Activated naive CD4-positive, alpha-beta T cell treated with anti-CD3 and anti-CD28 coated beads for 36 hours (primary cell): Measurements from ENCODE around the gene PTPN6. TPM values are rescaled to one million over a fixed set of nuclear protein-coding genes. Genes with fewer than 3 reads are reported as not detected.
A peak's percentile ranks its signal among the peaks of the same experiment; 100 is the strongest.

Source experiments
- CTCF ChIA-PET: fragments of 350-600 bp; sonication (Branson Sonifier 250); formaldehyde crosslinking; loops from one replicate; lab custom pipeline; 2021; ENCODE audit warnings: antibody characterized with exemption; lab: Charles Lee
- DNase-seq: peaks from one replicate; pipeline ENCODE4 v3.0.0-alpha.2; 2020
- H3K27ac Mint-ChIP-seq: one replicate; pipeline ENCODE4 v1.8.0; 2021; ENCODE audit warnings: mild to moderate bottlenecking, mixed read lengths
- H3K27me3 Mint-ChIP-seq: one replicate; pipeline ENCODE4 v1.8.0; 2021; ENCODE audit warnings: low read depth, mixed read lengths
- H3K36me3 Mint-ChIP-seq: one replicate; pipeline ENCODE4 v1.8.0; 2021; ENCODE audit warnings: low read depth, mixed read lengths
- H3K4me1 Mint-ChIP-seq: one replicate; pipeline ENCODE4 v1.8.0; 2021; ENCODE audit warnings: low read depth, mixed read lengths
- H3K4me3 Mint-ChIP-seq: one replicate; pipeline ENCODE4 v1.8.0; 2021; ENCODE audit warnings: mild to moderate bottlenecking, moderate library complexity, mixed read lengths
- H3K9me3 Mint-ChIP-seq: one replicate; pipeline ENCODE4 v1.8.0; 2021; ENCODE audit warnings: mixed read lengths
- intact Hi-C: fragments of 100-400 bp; cut with micrococcal nuclease; formaldehyde crosslinking; loops from one replicate; pipeline ENCODE4 v1.15.1; 2023
- total RNA-seq, 2 experiments: library from RNA; stranded (reverse); gene quantifications; one replicate each; pipeline ENCODE4 v1.2.3, GENCODE V29; 2021

The PTPN6 gene
- total RNA-seq, 2 experiments from 2014 or later = 334 to 348 TPM

- CTCF ChIA-PET = interaction anchor here (0.7 to 11.8 kb wide), 16 partner anchors 8 to 167 kb away, joined by 3 to 397 read pairs (median 3); partner anchors contain the start of genes C1R, C1RL, ENO2 and LPCAT3
- H3K27ac Mint-ChIP-seq = peak overlapping the region; percentile 93
- DNase-seq = peak; percentile 96
- no peaks in the 10 kb centered on the region for H3K27me3 Mint-ChIP-seq
- no peaks in the 10 kb centered on the region for H3K9me3 Mint-ChIP-seq
- H3K4me3 Mint-ChIP-seq = peak overlapping the region; percentile 94
- peaks cover 49% of the 10 kb centered on the region for H3K4me1 Mint-ChIP-seq
- H3K36me3 Mint-ChIP-seq = peaks cover 18% of the 10 kb centered on the region
- intact Hi-C loops = loop anchor here (1.0 to 5.0 kb wide), 10 partner anchors 9 to 243 kb away; partner anchors contain the start of genes C1R, EMG1, LRRC23 and PEX5
Observed at GRCh38 chr12:6944381-6945186, 6.6 kb upstream of the PTPN6 start.

DNA sequence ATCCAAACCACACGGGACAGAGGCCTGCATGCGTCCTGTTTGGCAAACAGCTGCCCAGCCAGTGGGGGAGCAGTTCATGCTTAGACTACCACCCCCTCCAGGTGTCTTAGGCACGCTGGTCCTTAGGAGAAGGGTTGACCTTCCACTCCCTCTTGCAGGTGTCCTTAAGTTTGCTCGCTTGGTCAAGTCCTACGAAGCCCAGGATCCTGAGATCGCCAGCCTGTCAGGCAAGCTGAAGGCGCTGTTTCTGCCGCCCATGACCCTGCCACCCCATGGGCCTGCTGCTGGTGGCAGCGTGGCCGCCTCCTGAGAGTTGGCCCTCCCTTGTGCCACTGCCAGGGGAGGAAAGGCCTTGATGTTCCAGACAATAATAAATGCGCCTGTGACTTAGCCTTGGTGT is 5.5 kb upstream of the PTPN6 start:
- intact Hi-C loops = loop anchor here (2.0 kb wide), 1 partner anchor 41 kb away; the partner anchor contains the start of gene LRRC23
- Mint-ChIP-seq H3K27me3 (no peaks in the 10 kb centered on the region), H3K9me3 (no peaks in the 10 kb centered on the region), H3K4me1 (peaks cover 59% of the 10 kb centered on the region), H3K4me3 (peak overlapping the region; percentile 94), H3K27ac (peak overlapping the region; percentile 93), H3K36me3 (peaks cover 15% of the 10 kb centered on the region)
- DNase-seq = no peak
- CTCF ChIA-PET = interaction anchor here (0.8 to 11.8 kb wide), 9 partner anchors 7 to 163 kb away, joined by 3 to 397 read pairs (median 7); partner anchors contain the start of genes C1RL and SPSB2

DNA sequence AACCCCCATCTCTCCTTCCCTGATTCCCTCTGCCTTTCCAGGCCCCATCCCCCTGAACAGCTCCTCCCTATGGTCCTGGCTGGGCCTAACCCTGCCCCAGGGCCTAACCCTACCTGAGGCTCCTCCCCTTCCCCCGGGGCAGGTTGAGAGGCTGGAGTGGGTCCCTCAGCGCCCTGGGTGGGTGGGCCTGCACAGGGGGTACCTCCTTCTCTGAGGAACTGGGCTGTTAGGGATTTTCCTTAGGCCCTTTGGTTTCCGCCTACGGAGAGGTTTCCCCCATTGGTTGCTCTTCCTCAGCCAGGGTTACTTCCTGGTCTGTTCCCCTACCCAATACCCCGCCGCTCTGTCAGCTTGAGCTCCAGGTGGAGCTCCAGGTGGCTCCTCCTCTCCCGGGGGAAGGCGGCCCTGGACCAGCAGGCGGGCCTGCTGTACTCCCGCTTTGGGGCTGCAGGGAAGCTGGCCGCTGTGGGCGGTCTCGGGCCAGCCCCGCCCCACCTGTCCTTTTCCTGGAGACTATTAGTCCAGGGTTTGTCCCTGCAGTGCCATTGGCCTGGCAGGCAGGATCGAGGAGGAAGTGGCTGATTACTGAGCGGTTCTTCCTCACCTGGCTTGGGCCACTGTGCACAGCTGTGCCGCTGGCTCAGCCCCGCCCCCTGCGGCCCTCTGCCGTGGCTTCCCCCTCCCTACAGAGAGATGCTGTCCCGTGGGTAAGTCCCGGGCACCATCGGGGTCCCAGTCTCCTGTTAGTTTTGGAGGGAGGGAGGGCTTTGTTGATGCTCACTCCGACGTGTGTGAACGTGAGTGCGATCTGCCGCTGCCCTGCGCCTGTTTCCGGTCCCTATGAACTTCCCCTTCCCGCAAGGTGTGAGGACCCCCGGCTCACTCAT is 4.9 kb upstream of the PTPN6 start:
- peaks cover 61% of the 10 kb centered on the region for H3K4me1 Mint-ChIP-seq
- no peaks in the 10 kb centered on the region for H3K27me3 Mint-ChIP-seq
- H3K4me3 Mint-ChIP-seq = peak overlapping the region; percentile 94
- no peaks in the 10 kb centered on the region for H3K9me3 Mint-ChIP-seq
- DNase-seq = peak; percentile 88
- H3K36me3 Mint-ChIP-seq = peaks cover 14% of the 10 kb centered on the region
- H3K27ac Mint-ChIP-seq = peak overlapping the region; percentile 93
- CTCF ChIA-PET = interaction anchor here (0.8 to 11.8 kb wide), 10 partner anchors 8 to 166 kb away, joined by 3 to 397 read pairs (median 8); partner anchors contain the start of genes C1RL and SPSB2
- intact Hi-C loops = no loop called here

DNA sequence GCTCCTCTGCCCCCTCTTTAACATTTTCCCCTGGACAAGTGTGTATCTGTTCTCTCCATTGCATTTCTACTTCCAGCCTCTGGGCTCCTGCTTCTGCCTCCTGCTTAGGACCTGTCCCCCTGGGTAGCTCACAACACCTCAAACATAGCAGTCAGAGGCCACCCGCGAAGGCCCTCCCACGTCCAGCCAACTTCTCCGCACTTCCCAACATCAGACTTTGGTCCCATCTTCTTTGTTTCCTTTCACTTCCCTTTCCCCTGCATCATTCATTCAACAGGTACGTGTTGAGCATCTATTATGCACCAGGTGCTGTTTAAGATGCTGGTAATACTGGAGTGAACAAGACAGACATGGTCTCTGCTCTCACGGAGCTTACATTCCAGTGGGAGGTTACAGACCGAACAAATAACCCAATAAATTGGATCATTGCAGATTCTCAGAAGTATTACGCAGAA is 4.2 kb upstream of the PTPN6 start:
- Mint-ChIP-seq H3K27ac (peak overlapping the region; percentile 93), H3K9me3 (no peaks in the 10 kb centered on the region), H3K36me3 (peaks cover 19% of the 10 kb centered on the region), H3K27me3 (no peaks in the 10 kb centered on the region), H3K4me1 (peaks cover 61% of the 10 kb centered on the region), H3K4me3 (peak overlapping the region; percentile 94)
- no peak for DNase-seq
- CTCF ChIA-PET = interaction anchor here (0.9 to 11.8 kb wide), 9 partner anchors 9 to 166 kb away, joined by 3 to 397 read pairs (median 8); partner anchors contain the start of genes C1RL and SPSB2
- intact Hi-C loops = no loop called here

- Mint-ChIP-seq H3K4me1 (peaks cover 57% of the 10 kb centered on the region), H3K27me3 (no peaks in the 10 kb centered on the region), H3K27ac (peak overlapping the region; percentile 93), H3K4me3 (peak overlapping the region; percentile 94), H3K9me3 (no peaks in the 10 kb centered on the region), H3K36me3 (peaks cover 24% of the 10 kb centered on the region)
- CTCF ChIA-PET = interaction anchor here (0.9 to 11.8 kb wide), 6 partner anchors 9 to 165 kb away, joined by 3 to 397 read pairs (median 6); partner anchors contain the start of gene SPSB2
- intact Hi-C loops = no loop called here
- peak; percentile 12 for DNase-seq
Observed at GRCh38 chr12:6947615-6948014, 3.5 kb upstream of the PTPN6 start.

GRCh38 chr12:6948873-6949594 is 2.1 kb upstream of the PTPN6 start:
- H3K36me3 Mint-ChIP-seq = peaks cover 39% of the 10 kb centered on the region
- H3K27ac Mint-ChIP-seq = peak overlapping the region; percentile 93
- peaks cover 56% of the 10 kb centered on the region for H3K4me1 Mint-ChIP-seq
- peak; percentile 48 for DNase-seq
- intact Hi-C loops = no loop called here
- H3K4me3 Mint-ChIP-seq = peak overlapping the region; percentile 72
- no peaks in the 10 kb centered on the region for H3K9me3 Mint-ChIP-seq
- no peaks in the 10 kb centered on the region for H3K27me3 Mint-ChIP-seq
- CTCF ChIA-PET = interaction anchor here (0.6 to 11.8 kb wide), 8 partner anchors 11 to 197 kb away, joined by 3 to 397 read pairs (median 4); partner anchors contain the start of gene LPCAT3

DNA sequence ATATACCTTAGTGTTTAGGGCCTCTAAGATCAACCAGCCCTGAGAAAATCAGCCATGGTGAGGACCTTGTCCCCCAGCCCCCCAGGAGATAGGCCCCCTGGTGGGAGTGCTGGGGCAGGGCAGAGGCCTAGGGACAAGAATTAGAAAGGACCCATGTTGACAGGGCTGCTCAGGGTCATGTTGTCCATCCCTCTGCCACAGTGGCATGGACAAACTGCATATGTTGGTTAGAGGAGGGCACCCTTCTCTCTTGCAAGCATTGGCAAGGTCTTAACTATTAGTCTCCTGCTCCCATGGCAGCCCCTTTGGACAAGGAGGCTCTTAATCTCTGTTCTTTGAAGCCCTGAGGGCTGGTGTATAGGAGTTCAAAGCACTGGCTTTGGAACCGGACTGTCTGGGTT is 755 bp upstream of the PTPN6 start:
- CTCF ChIA-PET = interaction anchor here (0.6 to 11.8 kb wide), 3 partner anchors 11 to 25 kb away, joined by 5 to 397 read pairs (median 5); no protein-coding TSS in a partner anchor
- Mint-ChIP-seq H3K36me3 (peaks cover 50% of the 10 kb centered on the region), H3K4me3 (peak overlapping the region; percentile 98)

GRCh38 chr12:6951551-6952120 is 480 bp downstream of the PTPN6 start:
- intact Hi-C loops = loop anchor here (5.0 to 10.0 kb wide), 5 partner anchors 79 to 1133 kb away; partner anchors contain the start of genes CD27, CD4, GAPDH and NECAP1
- CTCF ChIA-PET = interaction anchor here (0.6 to 11.8 kb wide), 6 partner anchors 8 to 157 kb away, joined by 3 to 397 read pairs (median 4); partner anchors contain the start of gene C12orf57
- DNase-seq = peak; percentile 64

More for the DNA sequence above, 755 bp upstream of the PTPN6 start:
- Mint-ChIP-seq H3K27ac (peak overlapping the region; percentile 93), H3K4me1 (peaks cover 65% of the 10 kb centered on the region), H3K27me3 (no peaks in the 10 kb centered on the region), H3K9me3 (no peaks in the 10 kb centered on the region)
- DNase-seq = peak; percentile 55
- intact Hi-C loops = loop anchor here (5.0 to 10.0 kb wide), 5 partner anchors 78 to 1134 kb away; partner anchors contain the start of genes CD27, CD4, GAPDH and NECAP1

DNA sequence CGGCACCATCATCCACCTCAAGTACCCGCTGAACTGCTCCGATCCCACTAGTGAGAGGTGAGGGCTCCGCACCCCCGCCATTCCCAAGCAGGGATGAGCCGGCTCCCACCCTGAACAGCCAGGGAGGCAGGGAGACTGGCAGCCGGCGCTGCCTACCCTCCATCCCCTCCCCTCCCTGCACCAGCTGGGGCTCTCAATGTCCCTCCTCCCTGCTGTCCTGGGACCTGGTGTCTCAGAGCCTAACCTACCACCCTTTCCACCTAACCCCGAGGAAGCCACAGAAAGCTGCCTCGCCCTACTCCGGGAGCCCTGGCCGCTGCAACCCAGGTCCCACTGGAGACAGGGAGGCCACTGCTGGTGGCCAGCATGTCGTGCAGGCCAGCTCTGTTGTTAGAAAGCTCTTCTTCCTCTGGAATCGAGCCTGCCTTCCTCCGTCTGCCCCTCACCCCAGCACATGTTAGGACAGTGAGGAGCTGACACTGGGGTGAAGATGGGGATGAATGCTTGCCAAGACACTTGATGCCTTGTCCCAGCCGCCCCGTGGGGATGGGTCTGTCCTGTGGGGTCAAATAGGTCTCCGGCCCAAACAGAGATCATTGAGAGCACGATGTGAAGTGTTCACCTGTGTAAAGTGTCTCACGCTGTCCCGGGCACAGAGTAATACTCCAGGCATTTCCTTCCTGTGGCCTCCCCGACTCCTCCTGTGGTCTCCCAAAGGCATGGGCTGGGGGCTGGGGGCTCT is 1.1 kb downstream of the PTPN6 start:
- intact Hi-C loops = loop anchor here (5.0 to 10.0 kb wide), 5 partner anchors 80 to 1133 kb away; partner anchors contain the start of genes CD27, CD4, GAPDH and NECAP1
- peak; percentile 33 for DNase-seq
- CTCF ChIA-PET = interaction anchor here (0.6 to 11.8 kb wide), 6 partner anchors 7 to 156 kb away, joined by 3 to 397 read pairs (median 3); partner anchors contain the start of gene C12orf57
- H3K4me1 Mint-ChIP-seq = peaks cover 69% of the 10 kb centered on the region
- H3K9me3 Mint-ChIP-seq = no peaks in the 10 kb centered on the region
- peak overlapping the region; percentile 93 for H3K27ac Mint-ChIP-seq
- peak overlapping the region; percentile 98 for H3K4me3 Mint-ChIP-seq
- H3K27me3 Mint-ChIP-seq = no peaks in the 10 kb centered on the region
- peaks cover 62% of the 10 kb centered on the region for H3K36me3 Mint-ChIP-seq

More at GRCh38 chr12:6951551-6952120, 480 bp downstream of the PTPN6 start:
- peak overlapping the region; percentile 98 for H3K4me3 Mint-ChIP-seq
- H3K27ac Mint-ChIP-seq = peak overlapping the region; percentile 93
- H3K36me3 Mint-ChIP-seq = peaks cover 61% of the 10 kb centered on the region
- H3K9me3 Mint-ChIP-seq = no peaks in the 10 kb centered on the region
- H3K4me1 Mint-ChIP-seq = peaks cover 69% of the 10 kb centered on the region
- H3K27me3 Mint-ChIP-seq = no peaks in the 10 kb centered on the region
